GM23338 (cell line): ENCODE data around the gene NLRP9. TPM values are rescaled to one million over a fixed set of nuclear protein-coding genes. Genes with fewer than 3 reads are reported as not detected.

ENCODE experiments used
- ATAC-seq: fragments of 200-7000 bp; cut with Tn5 transposase; 3 replicates; pipeline ENCODE4 v1.9.1; 2020
- DNase-seq: peaks from one replicate; pipeline ENCODE4 v3.0.0-alpha.2; 2015; ENCODE audit warnings: low spot score
- H2AFZ ChIP-seq: fragments of 200-600 bp; sonication (generic); 2 replicates; pipeline ENCODE4 v1.8.0; 2016; ENCODE audit warnings: antibody characterized with exemption, mild to moderate bottlenecking, moderate library complexity
- H3F3A ChIP-seq: fragments of 200-600 bp; sonication (generic); replicated peaks from 2 replicates; pipeline ENCODE4 v1.8.0; 2017; ENCODE audit warnings: antibody characterized with exemption, mixed run types, low read depth
- H3K27ac ChIP-seq: fragments of 200-600 bp; sonication (generic); 2 replicates; pipeline ENCODE4 v1.6.1; 2016; ENCODE audit warnings: low read depth
- H3K27me3 ChIP-seq: fragments of 200-600 bp; sonication (generic); 2 replicates; pipeline ENCODE4 v1.8.0; 2016; ENCODE audit warnings: mild to moderate bottlenecking, mixed run types, moderate library complexity; ENCODE audit not compliant: insufficient read depth
- H3K36me3 ChIP-seq: fragments of 200-600 bp; sonication (generic); 2 replicates; pipeline ENCODE4 v1.8.0; 2016; ENCODE audit warnings: mild to moderate bottlenecking; ENCODE audit not compliant: insufficient read depth
- H3K4me1 ChIP-seq: fragments of 200-600 bp; sonication (generic); 2 replicates; pipeline ENCODE4 v1.8.0; 2016; ENCODE audit warnings: mild to moderate bottlenecking, moderate library complexity; ENCODE audit not compliant: insufficient read depth
- H3K4me2 ChIP-seq: fragments of 200-600 bp; sonication (generic); 2 replicates; pipeline ENCODE4 v1.7.1; 2017; ENCODE audit warnings: mixed run types
- H3K4me3 ChIP-seq: fragments of 200-600 bp; sonication (generic); 2 replicates; pipeline ENCODE4 v1.6.1; 2016; ENCODE audit warnings: mixed run types
- H3K79me2 ChIP-seq: fragments of 200-600 bp; sonication (generic); replicated peaks from 2 replicates; pipeline ENCODE4 v1.8.0; 2017; ENCODE audit warnings: mild to moderate bottlenecking; ENCODE audit not compliant: insufficient read depth
- H3K9me2 ChIP-seq: fragments of 200-600 bp; sonication (generic); 2 replicates; pipeline ENCODE4 v1.8.0; 2017; ENCODE audit not compliant: insufficient read depth
- H4K20me1 ChIP-seq: fragments of 200-600 bp; sonication (generic); replicated peaks from 2 replicates; pipeline ENCODE4 v1.8.0; 2017; ENCODE audit warnings: mild to moderate bottlenecking; ENCODE audit not compliant: insufficient read depth
- H3K27ac Mint-ChIP-seq: 2 replicates; pipeline ENCODE4 v1.8.0; 2020; ENCODE audit warnings: inconsistent platforms, mild to moderate bottlenecking, moderate library complexity, mixed read lengths
- H3K27me3 Mint-ChIP-seq: 3 replicates; pipeline ENCODE4 v1.8.0; 2022; ENCODE audit warnings: low read depth, mild to moderate bottlenecking, moderate library complexity, mixed read lengths, inconsistent platforms; ENCODE audit not compliant: insufficient read depth, poor library complexity
- H3K36me3 Mint-ChIP-seq: 3 replicates; pipeline ENCODE4 v1.8.0; 2021; ENCODE audit warnings: low read depth, mild to moderate bottlenecking, inconsistent platforms, moderate library complexity, mixed read lengths
- H3K4me1 Mint-ChIP-seq: 3 replicates; pipeline ENCODE4 v1.8.0; 2020; ENCODE audit warnings: mild to moderate bottlenecking, inconsistent platforms, mixed read lengths
- H3K4me3 Mint-ChIP-seq: 3 replicates; pipeline ENCODE4 v1.8.0; 2021; ENCODE audit warnings: moderate library complexity, mild to moderate bottlenecking, inconsistent platforms, mixed read lengths
- H3K9me3 Mint-ChIP-seq: 3 replicates; pipeline ENCODE4 v1.8.0; 2020; ENCODE audit warnings: moderate library complexity, mild to moderate bottlenecking, inconsistent platforms, mixed read lengths
- CREB1 ChIP-seq: fragments of 250-450 bp; sonication (Bioruptor Pico); IDR thresholded peaks from 2 replicates; pipeline ENCODE4 v1.5.0; 2020; ENCODE audit warnings: low read depth, mild to moderate bottlenecking, moderate library complexity
- CTCF ChIP-seq, 2 experiments: fragments of 200-600 bp in 1 of 2; sonication (generic) in 1 of 2; conservative IDR thresholded peaks; 2 replicates each; pipeline versions ENCODE4 v1.5.1 to v1.6.1; 2016 to 2017; ENCODE audit warnings: antibody characterized with exemption in 2 of 2, low read depth in 2 of 2, mild to moderate bottlenecking in 2 of 2, moderate library complexity in 1 of 2
- ETS1 ChIP-seq: IDR thresholded peaks from 2 replicates; pipeline ENCODE4 v1.6.1; 2016; ENCODE audit warnings: antibody characterized with exemption
- EZH2 ChIP-seq: fragments of 200-600 bp; sonication (generic); IDR thresholded peaks from one replicate; pipeline ENCODE4 v1.8.0; 2017; ENCODE audit warnings: antibody characterized with exemption, mild to moderate bottlenecking, low read depth; ENCODE audit not compliant: unreplicated experiment
- EZH2phosphoT487 ChIP-seq: fragments of 200-600 bp; sonication (generic); IDR thresholded peaks from one replicate; pipeline ENCODE4 v1.8.1; 2018; ENCODE audit warnings: antibody characterized with exemption; ENCODE audit not compliant: unreplicated experiment
- JUNB ChIP-seq: IDR thresholded peaks from one replicate; pipeline ENCODE4 v1.6.1; 2016; ENCODE audit warnings: antibody characterized with exemption; ENCODE audit not compliant: unreplicated experiment
- NANOG ChIP-seq: IDR thresholded peaks from 2 replicates; pipeline ENCODE4 v1.6.1; 2016; ENCODE audit warnings: antibody characterized with exemption, borderline replicate concordance
- POLR2AphosphoS5 ChIP-seq: IDR thresholded peaks from 2 replicates; pipeline ENCODE4 v1.6.1; 2016; ENCODE audit warnings: antibody characterized with exemption, low read depth
- REST ChIP-seq: IDR thresholded peaks from one replicate; pipeline ENCODE4 v1.6.1; 2018; ENCODE audit warnings: antibody characterized with exemption; ENCODE audit not compliant: unreplicated experiment
- STAT1 ChIP-seq: IDR thresholded peaks from one replicate; pipeline ENCODE4 v1.6.1; 2016; ENCODE audit warnings: antibody characterized with exemption; ENCODE audit not compliant: unreplicated experiment
- ZNF114 ChIP-seq: fragments of 250-450 bp; sonication (Bioruptor Pico); IDR thresholded peaks from 2 replicates; pipeline ENCODE4 v1.5.0; 2020; ENCODE audit warnings: mild to moderate bottlenecking, moderate library complexity
- ZNF331 ChIP-seq: fragments of 250-450 bp; sonication (Bioruptor Pico); IDR thresholded peaks from 2 replicates; pipeline ENCODE4 v1.5.0; 2020; ENCODE audit warnings: low read depth, mild to moderate bottlenecking, moderate library complexity
- ZNF462 ChIP-seq: fragments of 250-450 bp; sonication (Bioruptor Pico); IDR thresholded peaks from 2 replicates; pipeline ENCODE4 v1.5.0; 2020; ENCODE audit warnings: mild to moderate bottlenecking, moderate library complexity
- polyA plus RNA-seq: library from polyadenylated mRNA; unstranded; fragments of >200 nt; fragmentation: Nextera tagmentation; extraction: Ambion mirVana; gene quantifications from 2 replicates; pipeline ENCODE4 v1.2.1, GENCODE V29; 2016
- total RNA-seq: library from RNA; depleted of rRNA; stranded (reverse); fragments of >200 nt; shearing (Covaris generic); gene quantifications from 2 replicates; pipeline ENCODE4 v1.2.3, GENCODE V29; 2014

NLRP9 gene
- total and polyA plus RNA-seq, 2 experiments from 2014 or later: not detected

GRCh38 chr19:55781112-55781511 is 42.9 kb upstream of the NLRP9 start:
- peaks cover 45% of the 10 kb centered on the region for H3K36me3 Mint-ChIP-seq

More at GRCh38 chr19:55781112-55781511, 42.9 kb upstream of the NLRP9 start:
- Histone ChIP-seq H3F3A (no peaks in the 10 kb centered on the region), H2AFZ (no peak overlapping the region), H3K79me2 (no peaks in the 10 kb centered on the region), H3K4me2 (no peak overlapping the region), H3K4me1 (no peaks in the 10 kb centered on the region), H4K20me1 (no peaks in the 10 kb centered on the region), H3K9me2 (no peaks in the 10 kb centered on the region), H3K27me3 (no peaks in the 10 kb centered on the region), H3K27ac (no peak overlapping the region), H3K36me3 (peaks cover 3% of the 10 kb centered on the region; the same call in 1 of the 2 replicates), H3K4me3 (no peak overlapping the region)
- no peak for TF ChIP-seq NANOG
- TF ChIP-seq ZNF462 (CRISPR knock-in tag): no peak
- TF ChIP-seq ETS1: no peak
- TF ChIP-seq REST: no peak
- TF ChIP-seq JUNB: no peak
- TF ChIP-seq ZNF114: no peak
- TF ChIP-seq POLR2AphosphoS5: no peak
- no peak for TF ChIP-seq EZH2phosphoT487
- TF ChIP-seq ZNF331 (CRISPR knock-in tag): no peak
- TF ChIP-seq EZH2: no peak
- no peak for TF ChIP-seq CTCF (conservative IDR thresholded peaks at IDR 0.05; ENCODE audit: low read depth in 2 of 2)
- TF ChIP-seq STAT1: no peak
- no peak for TF ChIP-seq CREB1
- no peaks in the 10 kb centered on the region for H3K4me1 Mint-ChIP-seq
- no peak overlapping the region for H3K27ac Mint-ChIP-seq
- no peak overlapping the region for H3K4me3 Mint-ChIP-seq
- H3K9me3 Mint-ChIP-seq: peaks cover 99% of the 10 kb centered on the region
- ATAC-seq: no peak
- no peak for DNase-seq
- peaks cover 1% of the 10 kb centered on the region for H3K27me3 Mint-ChIP-seq
